Neural progenitor cell (in vitro differentiated cells): ENCODE measurements around the gene GPR37L1.
A peak's percentile ranks its signal among the peaks of the same experiment; 100 is the strongest.

ENCODE experiments used
- CTCF ChIP-seq: fragments of 200-600 bp; sonication (generic); IDR thresholded peaks from 2 replicates; pipeline ENCODE4 v1.5.1; 2017; ENCODE audit warnings: antibody characterized with exemption, mild to moderate bottlenecking
- EZH2 ChIP-seq: fragments of 200-600 bp; sonication (generic); IDR thresholded peaks from 2 replicates; pipeline ENCODE4 v1.6.1; 2017; ENCODE audit warnings: antibody characterized with exemption, mild to moderate bottlenecking, moderate library complexity
- EZH2phosphoT487 ChIP-seq: fragments of 200-600 bp; sonication (generic); IDR thresholded peaks from 2 replicates; pipeline ENCODE4 v1.6.1; 2017; ENCODE audit warnings: antibody characterized with exemption

- TF ChIP-seq EZH2phosphoT487 (no peak), CTCF (peak; percentile 71), EZH2 (no peak)
Measured at GRCh38 chr1:202122639-202123335, at the start of gene GPR37L1.
